HCT116 (cell line): ENCODE measurements around the gene KCNQ1OT1.

ENCODE experiments used
- CTCF ChIP-seq, 3 experiments: fragments of 200-600 bp in 1 of 3; sonication (generic) in 1 of 3; IDR thresholded peaks in 2 of 3; conservative IDR thresholded peaks in 1 of 3; 2 replicates each; pipeline ENCODE4 v1.5.1; 2012 to 2017; ENCODE audit warnings: low read depth in 2 of 3, low read length in 2 of 3, antibody characterized with exemption in 1 of 3, borderline replicate concordance in 1 of 3, control low read depth in 1 of 3, mild to moderate bottlenecking in 1 of 3, mixed read lengths in 1 of 3, mixed run types in 1 of 3, moderate library complexity in 1 of 3; ENCODE audit not compliant: insufficient read depth in 1 of 3
- EZH2 ChIP-seq: fragments of 200-600 bp; sonication (generic); IDR thresholded peaks from 2 replicates; pipeline ENCODE4 v1.6.1; 2017; ENCODE audit warnings: antibody characterized with exemption, mixed run types
- EZH2phosphoT487 ChIP-seq: fragments of 200-600 bp; IDR thresholded peaks from 2 replicates; pipeline ENCODE4 v1.6.1; 2018; ENCODE audit warnings: antibody characterized with exemption, borderline replicate concordance
- MAX ChIP-seq: IDR thresholded peaks from 2 replicates; pipeline ENCODE4 v1.6.1; 2012
- POLR2AphosphoS5 ChIP-seq: IDR thresholded peaks from 2 replicates; pipeline ENCODE4 v1.6.1; 2011; ENCODE audit warnings: mild to moderate bottlenecking, low read depth, low read length, moderate library complexity
- REST ChIP-seq: IDR thresholded peaks from 2 replicates; pipeline ENCODE4 v1.6.1; 2012; ENCODE audit warnings: low read depth
- SIN3A ChIP-seq: IDR thresholded peaks from 2 replicates; pipeline ENCODE4 v1.6.1; 2012; ENCODE audit warnings: low read depth
- SP1 ChIP-seq: IDR thresholded peaks from 2 replicates; pipeline ENCODE4 v1.6.1; 2012; ENCODE audit warnings: low read depth
- TCF7L2 ChIP-seq: IDR thresholded peaks from 2 replicates; pipeline ENCODE4 v1.7.0; 2011; ENCODE audit warnings: borderline replicate concordance, inconsistent platforms; ENCODE audit not compliant: insufficient read depth, insufficient read length; ENCODE audit errors: extremely low read depth
- ZBTB33 ChIP-seq: IDR thresholded peaks from 2 replicates; pipeline ENCODE4 v1.6.1; 2011; ENCODE audit warnings: mild to moderate bottlenecking, low read length, moderate library complexity; ENCODE audit not compliant: insufficient replicate concordance; ENCODE audit errors: extremely low read depth
- ZNF274 ChIP-seq: fragments of 200-500 bp; sonication (Bioruptor generic); IDR thresholded peaks from 2 replicates; pipeline ENCODE4 v1.6.1; 2014; ENCODE audit warnings: mild to moderate bottlenecking, low read depth, low read length, inconsistent platforms

DNA sequence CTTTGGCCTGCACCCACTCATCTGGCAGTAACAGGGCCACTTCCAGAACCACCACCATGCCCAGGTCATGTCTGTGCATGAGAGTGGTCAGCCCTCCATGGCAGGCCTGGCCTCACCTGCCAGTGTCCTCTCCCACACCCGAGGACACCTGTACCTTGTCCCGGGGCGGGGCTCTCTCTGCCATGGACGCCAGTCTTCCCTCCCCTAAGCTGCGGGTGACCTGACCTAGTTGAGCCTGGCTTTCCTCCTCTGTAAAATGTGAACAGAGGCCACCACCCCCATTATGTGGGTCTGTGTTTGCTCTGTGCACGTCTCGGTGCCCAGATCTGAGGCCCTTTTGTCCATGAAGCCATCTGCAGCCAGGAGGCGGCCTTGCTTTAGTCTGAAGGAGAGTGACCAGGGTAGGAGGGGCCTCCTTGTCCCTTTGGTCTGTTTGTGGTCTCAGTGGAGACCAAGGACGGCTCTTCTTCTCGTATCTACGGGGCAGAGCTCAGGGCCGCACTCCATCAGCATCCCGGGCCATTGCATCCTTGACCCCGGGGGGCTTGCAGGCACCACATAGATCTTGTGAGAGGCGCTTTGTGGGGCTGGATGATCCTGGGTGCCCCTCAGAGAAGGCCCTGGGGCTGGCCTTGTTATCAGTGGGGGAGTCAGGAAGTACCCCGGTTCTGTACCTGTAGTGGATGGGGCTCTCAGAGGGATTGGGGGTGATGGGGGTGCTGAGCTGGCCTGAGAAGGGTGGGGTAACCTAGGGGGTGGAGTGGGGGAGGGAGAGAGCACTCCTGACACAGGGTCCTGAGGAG is 133.4 kb downstream of the KCNQ1OT1 start:
- TF ChIP-seq REST (no peak), CTCF (IDR thresholded peaks at IDR 0.05 in 2 of 3, conservative IDR thresholded peaks at IDR 0.05 in 1 of 3; ENCODE audit: borderline replicate concordance in 1 of 3, insufficient read depth in 1 of 3, low read depth in 2 of 3, low read length in 2 of 3) (peak in 1 of 3 experiments; percentile 19; a peak in 2 of 6 replicates), POLR2AphosphoS5 (no peak), ZNF274 (no peak), SP1 (no peak), SIN3A (no peak), EZH2phosphoT487 (no peak), ZBTB33 (no peak), TCF7L2 (no peak), MAX (no peak), EZH2 (no peak)
